Medulla oblongata (tissue), 1 donor: ENCODE data around the gene OR6S1.
"Not testable (repeated sequence)": the region's sequence is repeated elsewhere in the genome, so short reads cannot be mapped to it uniquely, and the experiment has no call there.

Experiments used
- DNase-seq: peaks from one replicate; pipeline ENCODE4 v3.0.0-alpha.2; 2015; ENCODE audit errors: extremely low spot score

OR6S1 gene

GRCh38 chr14:20631023-20631879 lies 10.2 kb downstream of the OR6S1 start:
- peak; percentile 67 for DNase-seq

DNA sequence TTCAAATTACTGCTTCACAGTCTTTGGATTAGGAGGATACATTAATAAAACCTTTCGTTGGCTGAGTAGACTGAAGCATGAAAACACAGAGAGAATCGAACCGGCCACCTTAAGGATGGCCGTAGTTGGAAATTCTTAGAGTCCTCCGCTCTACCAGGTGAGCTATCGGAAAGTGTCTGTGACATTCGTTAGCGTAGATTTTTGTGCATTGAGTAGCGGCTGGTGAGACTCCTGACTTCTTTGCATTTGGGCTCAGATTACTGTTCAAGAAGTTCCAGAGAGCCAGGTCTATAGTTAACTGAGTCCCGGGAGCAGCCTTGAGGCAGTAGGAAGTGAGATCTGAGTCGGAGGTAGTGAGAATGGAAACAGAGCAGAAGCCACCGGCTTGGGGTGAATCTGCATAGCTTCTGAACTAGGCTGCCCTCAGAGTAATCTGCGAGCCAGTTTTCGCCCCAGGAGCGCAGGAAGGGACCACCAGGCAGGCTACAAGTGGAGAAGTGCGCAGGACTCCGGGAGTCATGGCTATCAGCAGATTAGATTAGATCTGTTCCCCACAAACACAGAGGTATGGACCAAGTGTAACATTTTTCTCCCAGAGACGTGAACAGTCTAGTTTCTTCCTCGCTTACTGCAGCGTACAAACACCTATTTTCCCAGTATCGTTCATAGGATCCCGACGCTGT lies 11.0 kb downstream of the OR6S1 start:
- peak; percentile 44 for DNase-seq

DNA sequence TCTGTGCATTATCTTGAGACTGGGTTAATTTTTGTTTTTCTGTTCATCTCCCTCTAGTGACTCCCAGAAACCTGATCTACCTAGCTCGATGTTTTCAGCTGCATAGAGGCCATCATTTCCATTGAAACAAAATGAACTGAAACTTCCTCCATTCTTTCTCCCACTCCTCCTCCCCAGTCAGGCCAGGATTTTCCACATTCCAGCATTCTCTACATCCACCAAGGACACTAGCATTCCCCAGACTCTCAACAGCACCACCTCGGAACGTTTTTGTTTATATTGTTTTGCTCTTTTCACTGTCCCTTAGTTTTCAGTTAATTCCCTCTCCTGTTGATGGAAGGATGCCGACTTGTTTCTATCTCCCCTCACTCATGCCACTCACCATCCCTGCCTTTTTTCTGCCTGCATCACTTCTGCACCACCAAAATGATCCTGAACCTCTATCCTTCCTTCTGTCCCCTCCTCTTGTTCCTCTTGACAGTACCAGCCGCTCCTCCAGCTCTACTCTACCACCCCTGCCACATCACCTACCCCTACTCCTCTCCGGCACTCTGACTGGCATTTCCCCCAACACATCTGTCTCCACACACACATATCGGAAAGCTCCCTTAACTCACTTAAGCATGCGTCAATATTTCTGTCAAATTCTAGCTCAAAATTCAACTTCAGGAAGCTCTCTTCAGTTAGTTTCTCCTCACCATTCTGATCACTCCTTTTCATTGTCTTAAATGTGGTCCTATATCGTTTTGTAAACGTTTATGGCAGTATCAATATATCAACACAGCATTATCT lies 13.2 kb downstream of the OR6S1 start:
- no peak for DNase-seq

DNA sequence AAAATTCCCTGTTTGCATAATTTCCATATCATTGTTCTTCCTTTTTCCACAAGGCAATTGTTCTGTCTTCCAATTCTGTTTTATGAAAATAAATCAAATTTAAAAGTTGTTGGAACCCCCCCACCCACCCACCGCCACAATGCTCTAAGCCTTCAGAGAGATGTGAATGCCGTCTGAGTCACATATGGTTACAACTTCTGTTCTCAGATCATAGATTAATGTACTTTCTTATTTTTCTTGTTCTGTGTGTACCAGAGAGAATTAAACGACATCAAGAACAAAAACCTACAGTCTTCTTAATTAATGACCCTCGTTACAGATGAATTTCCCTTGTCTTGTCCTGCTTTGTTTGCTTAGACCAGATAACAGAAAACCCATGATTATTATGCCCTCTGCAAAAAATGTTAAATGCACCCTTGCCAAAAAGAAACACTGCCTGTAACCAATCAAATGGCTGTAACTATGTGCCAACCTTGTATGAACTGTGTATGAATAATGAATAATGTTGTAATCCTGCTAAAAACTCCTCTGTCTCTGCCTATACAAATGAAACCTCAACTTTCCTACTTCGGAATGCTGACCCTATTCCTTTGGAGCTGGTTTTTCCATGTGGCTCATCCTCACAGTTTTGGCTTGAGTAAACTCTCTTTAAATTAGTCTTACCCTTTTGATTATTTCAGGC lies 14.0 kb downstream of the OR6S1 start:
- no peak for DNase-seq

- no peak for DNase-seq
Observed at GRCh38 chr14:20626274-20626673, 15.2 kb downstream of the OR6S1 start.

- DNase-seq, result peak; percentile 41
Observed at GRCh38 chr14:20624495-20625070, 16.9 kb downstream of the OR6S1 start.

DNA sequence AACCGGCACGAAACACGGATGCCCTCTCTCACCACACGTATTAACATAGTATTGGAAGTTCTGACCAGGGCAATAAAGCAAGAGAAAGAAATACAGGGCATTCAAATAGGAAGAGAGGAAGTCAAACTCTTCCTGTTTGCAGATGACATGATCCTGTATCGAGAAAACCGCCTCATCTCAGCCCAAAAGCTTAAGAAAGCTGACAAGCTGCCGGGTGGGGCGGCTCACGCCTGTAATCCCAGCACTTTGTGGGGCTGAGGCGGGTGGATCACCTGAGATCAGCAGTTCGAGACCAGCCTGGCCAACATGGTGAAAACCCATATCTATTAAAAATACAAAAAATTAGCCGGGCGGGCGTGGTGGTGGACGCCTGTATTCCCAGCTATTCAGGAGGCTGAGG lies 17.7 kb downstream of the OR6S1 start:
- no peak for DNase-seq

DNA sequence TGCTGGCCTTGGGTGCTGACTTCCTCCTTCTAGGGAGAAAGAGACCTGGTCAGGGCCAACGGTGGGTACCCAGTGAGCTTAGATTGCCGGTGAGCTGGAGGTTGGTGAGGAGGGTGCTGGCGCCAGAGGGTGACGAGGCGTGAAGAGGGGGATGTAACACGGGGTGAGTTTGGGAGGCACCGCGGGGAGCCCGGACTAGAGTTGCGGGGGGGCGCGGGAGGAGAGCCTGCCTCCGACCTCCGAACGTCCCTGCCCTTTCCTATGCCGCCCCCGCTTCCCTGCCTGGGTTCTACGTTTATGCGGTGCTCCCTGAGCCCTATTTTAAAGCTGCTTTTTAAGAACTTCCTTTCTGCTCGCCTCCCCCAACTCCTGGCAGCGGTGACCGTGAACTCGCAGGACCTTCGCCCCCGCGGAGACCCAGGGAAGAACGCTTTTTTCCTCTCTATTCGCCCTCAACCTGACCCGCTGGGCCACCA lies 18.6 kb downstream of the OR6S1 start:
- DNase-seq, result no peak

- DNase-seq, result no peak
Observed at GRCh38 chr14:20620798-20621478, 20.6 kb downstream of the OR6S1 start.

DNA sequence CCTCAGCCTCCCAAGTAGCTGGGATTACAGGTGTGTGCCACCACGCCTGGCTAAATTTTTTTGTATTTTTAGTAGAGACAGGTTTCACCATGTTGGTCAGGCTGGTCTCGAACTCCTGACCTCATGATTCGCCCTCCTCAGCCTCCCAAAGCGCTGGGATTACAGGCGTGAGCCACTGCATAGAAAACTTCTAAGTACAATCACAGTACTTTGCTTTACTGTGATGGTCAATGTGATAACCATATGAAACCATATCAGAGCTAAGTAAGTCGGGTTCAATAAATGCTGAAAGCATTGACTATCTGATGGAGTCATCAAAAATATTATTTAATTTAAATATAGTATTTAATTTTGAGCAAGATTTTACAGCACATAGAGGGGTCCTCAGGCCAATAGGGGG lies 21.8 kb downstream of the OR6S1 start:
- DNase-seq, result not testable (repeated sequence)

- no peak for DNase-seq
Observed at GRCh38 chr14:20618271-20618749, 23.2 kb downstream of the OR6S1 start.

- DNase-seq, result no peak
Observed at GRCh38 chr14:20617138-20618003, 24.1 kb downstream of the OR6S1 start.

GRCh38 chr14:20615996-20616395 lies 25.5 kb downstream of the OR6S1 start:
- DNase-seq, result no peak

DNA sequence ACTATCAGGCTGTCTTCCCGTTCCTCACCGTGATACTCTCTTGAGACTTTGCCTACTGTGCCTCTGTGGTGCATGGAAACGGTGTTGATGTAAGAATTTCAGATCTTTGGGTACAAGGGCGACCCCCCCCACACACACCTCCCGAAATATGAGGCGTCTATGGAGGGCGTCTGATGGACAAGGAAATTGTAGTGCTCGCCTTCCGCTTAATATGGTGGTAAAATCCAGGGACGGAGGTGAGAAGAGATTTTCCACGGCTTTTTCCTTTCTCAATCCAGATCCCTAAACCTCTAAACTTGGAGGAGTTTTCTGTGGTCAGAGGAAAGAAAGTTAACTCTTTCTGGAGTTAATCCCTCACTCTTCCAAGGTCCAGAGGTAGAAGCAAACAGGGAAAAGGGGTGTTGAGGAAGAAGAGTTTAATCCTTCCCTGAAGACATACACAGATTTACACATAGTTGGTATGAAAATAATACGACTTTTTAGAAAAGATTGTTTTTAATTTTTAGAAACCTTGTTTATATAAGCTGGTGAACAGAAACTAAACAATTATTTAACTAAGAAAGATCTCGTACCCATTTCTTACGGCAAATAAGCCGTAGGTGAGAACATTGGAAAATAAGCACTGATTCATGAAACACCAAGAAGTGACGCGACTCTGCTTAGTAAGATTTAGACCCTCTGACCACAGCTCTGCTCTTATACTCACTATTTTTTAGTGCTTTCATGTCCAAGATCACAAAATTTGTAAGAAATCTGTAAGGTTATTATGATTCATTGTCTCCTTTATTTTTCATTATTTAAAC lies 27.3 kb downstream of the OR6S1 start:
- peak; percentile 16 for DNase-seq

- DNase-seq, result peak; percentile 93
Observed at GRCh38 chr14:20613094-20614037, 28.1 kb downstream of the OR6S1 start.

- peak; percentile 61 for DNase-seq
Observed at GRCh38 chr14:20612403-20612802, 29.1 kb downstream of the OR6S1 start.

DNA sequence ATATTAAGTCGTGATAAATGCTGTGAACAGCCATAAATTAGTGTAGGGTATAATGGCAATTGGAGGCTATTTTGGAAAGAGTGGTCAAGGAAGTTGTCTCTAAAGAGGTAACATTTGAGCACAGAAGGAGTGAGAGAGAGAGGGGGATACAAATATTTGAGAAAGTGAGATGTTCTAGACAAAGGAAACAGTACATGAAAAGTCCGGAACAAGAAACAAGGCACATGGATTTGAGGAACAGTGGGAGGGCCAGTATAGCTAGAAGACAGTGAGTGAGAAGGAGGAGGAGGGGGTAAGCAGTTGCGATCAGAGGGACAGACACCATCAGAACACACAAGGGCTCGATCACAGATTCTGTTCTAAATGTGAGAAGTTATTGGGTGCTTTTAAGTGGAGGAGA lies 30.2 kb downstream of the OR6S1 start:
- peak; percentile 10 for DNase-seq
